ENCODE data around the gene CMTM8.

CMTM8 gene

GRCh38 chr3:32355751-32356291 lies 117.3 kb downstream of the CMTM8 start:
- no peak for FAIRE-seq

GRCh38 chr3:32359766-32360492 lies 121.4 kb downstream of the CMTM8 start:
- DNase-seq (ENCODE audit: insufficient read length, low spot score) (no peak), FAIRE-seq (no peak)
- no peak for TF ChIP-seq CTCF (IDR thresholded peaks at IDR 0.05; ENCODE audit: insufficient read depth, missing control alignments)

More at GRCh38 chr3:32355751-32356291, 117.3 kb downstream of the CMTM8 start:
- TF ChIP-seq CTCF (IDR thresholded peaks at IDR 0.05; ENCODE audit: insufficient read depth, missing control alignments): no peak
- no peak for DNase-seq (ENCODE audit: insufficient read length, low spot score)

- DNase-seq (ENCODE audit: insufficient read length, low spot score) (no peak), FAIRE-seq (no peak)
Measured at GRCh38 chr3:32360493-32360827, 122.0 kb downstream of the CMTM8 start.

GRCh38 chr3:32366638-32367397 lies 128.3 kb downstream of the CMTM8 start:
- DNase-seq (ENCODE audit: insufficient read length, low spot score): no peak
- no peak for FAIRE-seq
- no peak for TF ChIP-seq CTCF (IDR thresholded peaks at IDR 0.05; ENCODE audit: insufficient read depth, missing control alignments)

More at GRCh38 chr3:32360493-32360827, 122.0 kb downstream of the CMTM8 start:
- no peak for TF ChIP-seq CTCF (IDR thresholded peaks at IDR 0.05; ENCODE audit: insufficient read depth, missing control alignments)

- no peak for TF ChIP-seq CTCF (IDR thresholded peaks at IDR 0.05; ENCODE audit: insufficient read depth, missing control alignments)
- no peak for DNase-seq (ENCODE audit: insufficient read length, low spot score)
- no peak for FAIRE-seq
Measured at GRCh38 chr3:32367442-32367841, 129.0 kb downstream of the CMTM8 start.

- TF ChIP-seq CTCF (IDR thresholded peaks at IDR 0.05; ENCODE audit: insufficient read depth, missing control alignments): no peak
- DNase-seq (ENCODE audit: insufficient read length, low spot score) (no peak), FAIRE-seq (no peak)
Measured at GRCh38 chr3:32371461-32372212, 133.2 kb downstream of the CMTM8 start.

Measured in D721Med (cell line).